Transverse colon (tissue), 1 donor: ENCODE measurements around the gene APBB2.

Experiments used
- EP300 ChIP-seq: sonication (generic); formaldehyde crosslinking; IDR thresholded peaks from one replicate; pipeline ENCODE4 v1.6.1; 2017; ENCODE audit warnings: antibody characterized with exemption, low read depth
- POLR2A ChIP-seq: fragments of 450-650 bp; IDR thresholded peaks from one replicate; pipeline ENCODE4 v1.6.1; 2016; ENCODE audit warnings: antibody characterized with exemption, mild to moderate bottlenecking, moderate library complexity

- TF ChIP-seq EP300 (no peak), POLR2A (no peak)
Measured at GRCh38 chr4:40832175-40832574, 382.2 kb downstream of the APBB2 start.
